Activated T-cell treated with anti-CD3 and anti-CD28 coated beads for 24 hours (primary cell): Measurements from ENCODE around the gene LCE2C.
"Not testable (repeated sequence)": the region's sequence is repeated elsewhere in the genome, so short reads cannot be mapped to it uniquely, and the experiment has no call there.

Experiments used
- DNase-seq: peaks from one replicate; pipeline ENCODE4 v3.0.0-alpha.2; 2020; ENCODE audit warnings: low read depth

LCE2C gene

GRCh38 chr1:152674983-152675382 is at the start of gene LCE2C:
Gene LCE2C, plus strand, starts transcription at chr1:152675279. Its CDS starts 737 bp downstream, at chr1:152676016.
- not testable (repeated sequence) for DNase-seq

GRCh38 chr1:152626744-152627143 is 48.3 kb upstream of the LCE2C start:
- DNase-seq: no peak

GRCh38 chr1:152630596-152630995 is 44.5 kb upstream of the LCE2C start:
- no peak for DNase-seq

GRCh38 chr1:152640351-152640750 is 34.7 kb upstream of the LCE2C start:
- DNase-seq: no peak

GRCh38 chr1:152643945-152644344 is 31.1 kb upstream of the LCE2C start:
- DNase-seq: no peak

GRCh38 chr1:152645146-152645545 is 29.9 kb upstream of the LCE2C start:
- no peak for DNase-seq

GRCh38 chr1:152646656-152647055 is 28.4 kb upstream of the LCE2C start:
- no peak for DNase-seq

- DNase-seq: peak; percentile 39
Measured at GRCh38 chr1:152654110-152654509, 21.0 kb upstream of the LCE2C start.

- no peak for DNase-seq
Measured at GRCh38 chr1:152656459-152656858, 18.6 kb upstream of the LCE2C start.

GRCh38 chr1:152657677-152658076 is 17.4 kb upstream of the LCE2C start:
- no peak for DNase-seq

GRCh38 chr1:152658649-152659048 is 16.4 kb upstream of the LCE2C start:
- DNase-seq: no peak

GRCh38 chr1:152663098-152663497 is 12.0 kb upstream of the LCE2C start, which contains the start of gene LCE2D:
Gene LCE2D, plus strand, starts transcription at chr1:152663380. Its CDS starts 726 bp downstream, at chr1:152664106.
- no peak for DNase-seq

GRCh38 chr1:152666171-152666570 is 8.9 kb upstream of the LCE2C start:
- DNase-seq: not testable (repeated sequence)

GRCh38 chr1:152667648-152668047 is 7.4 kb upstream of the LCE2C start:
- DNase-seq: no peak

- no peak for DNase-seq
Measured at GRCh38 chr1:152673016-152673415, 2.1 kb upstream of the LCE2C start.

- DNase-seq: no peak
Measured at GRCh38 chr1:152679459-152679858, 4.4 kb downstream of the LCE2C start.

- DNase-seq: no peak
Measured at GRCh38 chr1:152681616-152682015, 6.5 kb downstream of the LCE2C start.

GRCh38 chr1:152683846-152684245 is 8.8 kb downstream of the LCE2C start:
- DNase-seq: no peak

GRCh38 chr1:152685823-152686222 is 10.7 kb downstream of the LCE2C start, which contains the start of gene LCE2B:
Gene LCE2B, plus strand, starts transcription at chr1:152686123. Its CDS starts 721 bp downstream, at chr1:152686844.
- DNase-seq: not testable (repeated sequence)

GRCh38 chr1:152697701-152698600 is 22.9 kb downstream of the LCE2C start, which contains the start of gene LCE2A:
Gene LCE2A, plus strand, starts transcription at chr1:152698345. Its CDS starts 557 bp downstream, at chr1:152698902.
- DNase-seq: no peak

- no peak for DNase-seq
Measured at GRCh38 chr1:152699746-152700145, 24.7 kb downstream of the LCE2C start.

- DNase-seq: no peak
Measured at GRCh38 chr1:152707860-152708259, 32.8 kb downstream of the LCE2C start, which contains the start of gene LCE4A. Gene LCE4A, plus strand, starts transcription at chr1:152708160. Its CDS starts 916 bp downstream, at chr1:152709076.

- no peak for DNase-seq
Measured at GRCh38 chr1:152718238-152718637, 43.2 kb downstream of the LCE2C start.
